GM12872 (cell line): ENCODE results near the gene TTC7B.

ENCODE experiments used
- TF ChIP-seq, protein P1 (sequence below): IDR thresholded peaks from 3 replicates; pipeline ENCODE4 v1.5.1; 2011; ENCODE audit warnings: low read depth, mild to moderate bottlenecking, low read length, moderate library complexity; ENCODE audit not compliant: insufficient read depth

Gene TTC7B

DNA sequence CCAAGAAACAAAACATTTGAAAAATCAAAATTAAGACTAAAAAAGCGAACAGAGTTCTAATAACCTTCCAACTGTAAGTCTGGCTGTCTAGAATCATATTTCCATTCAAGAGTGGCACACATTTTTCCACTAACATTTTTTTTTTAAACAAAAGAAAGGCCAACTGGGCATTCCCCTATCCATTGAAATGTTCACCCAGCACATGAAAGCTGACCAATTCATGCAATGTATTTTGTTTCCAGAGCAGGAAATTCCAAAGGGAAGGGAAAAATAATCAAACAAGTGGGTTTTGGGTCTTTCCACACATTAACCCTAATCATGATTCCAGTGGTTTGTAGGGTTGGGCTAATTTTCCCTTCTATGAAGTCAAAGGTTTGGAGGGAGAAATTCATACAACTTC, 212.9 kb downstream of the TTC7B start:
- TF ChIP-seq, protein P1, sequence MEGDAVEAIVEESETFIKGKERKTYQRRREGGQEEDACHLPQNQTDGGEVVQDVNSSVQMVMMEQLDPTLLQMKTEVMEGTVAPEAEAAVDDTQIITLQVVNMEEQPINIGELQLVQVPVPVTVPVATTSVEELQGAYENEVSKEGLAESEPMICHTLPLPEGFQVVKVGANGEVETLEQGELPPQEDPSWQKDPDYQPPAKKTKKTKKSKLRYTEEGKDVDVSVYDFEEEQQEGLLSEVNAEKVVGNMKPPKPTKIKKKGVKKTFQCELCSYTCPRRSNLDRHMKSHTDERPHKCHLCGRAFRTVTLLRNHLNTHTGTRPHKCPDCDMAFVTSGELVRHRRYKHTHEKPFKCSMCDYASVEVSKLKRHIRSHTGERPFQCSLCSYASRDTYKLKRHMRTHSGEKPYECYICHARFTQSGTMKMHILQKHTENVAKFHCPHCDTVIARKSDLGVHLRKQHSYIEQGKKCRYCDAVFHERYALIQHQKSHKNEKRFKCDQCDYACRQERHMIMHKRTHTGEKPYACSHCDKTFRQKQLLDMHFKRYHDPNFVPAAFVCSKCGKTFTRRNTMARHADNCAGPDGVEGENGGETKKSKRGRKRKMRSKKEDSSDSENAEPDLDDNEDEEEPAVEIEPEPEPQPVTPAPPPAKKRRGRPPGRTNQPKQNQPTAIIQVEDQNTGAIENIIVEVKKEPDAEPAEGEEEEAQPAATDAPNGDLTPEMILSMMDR, result no peak

DNA sequence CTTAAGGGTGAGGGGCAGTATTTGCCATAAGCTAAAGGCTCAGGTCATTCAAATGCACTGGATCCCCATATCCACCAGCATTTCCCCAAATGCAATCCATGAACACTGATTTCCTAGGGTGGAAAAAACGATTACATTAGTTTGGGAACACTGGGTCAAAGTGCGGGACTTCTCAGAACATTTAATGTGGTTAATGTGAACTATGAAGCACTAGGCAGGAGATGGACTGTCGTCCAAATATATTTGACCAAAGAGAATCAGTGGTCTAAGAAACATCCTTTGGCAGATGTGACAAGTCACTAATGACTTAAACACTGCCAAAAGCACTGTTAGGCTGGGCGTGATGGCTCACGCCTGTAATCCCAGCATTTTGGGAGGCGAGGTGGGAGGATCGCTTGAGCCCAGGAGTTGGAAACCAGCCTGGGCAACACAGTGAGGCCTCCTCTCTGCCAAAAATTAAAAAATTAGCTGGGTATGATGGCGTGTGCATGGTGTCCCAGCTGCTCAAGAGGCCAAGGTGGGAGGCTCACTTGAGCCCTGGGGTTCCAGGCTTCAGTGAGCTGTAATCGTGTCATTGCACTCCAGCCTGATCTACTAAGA, 214.0 kb downstream of the TTC7B start:
- TF ChIP-seq, protein P1, result no peak

DNA sequence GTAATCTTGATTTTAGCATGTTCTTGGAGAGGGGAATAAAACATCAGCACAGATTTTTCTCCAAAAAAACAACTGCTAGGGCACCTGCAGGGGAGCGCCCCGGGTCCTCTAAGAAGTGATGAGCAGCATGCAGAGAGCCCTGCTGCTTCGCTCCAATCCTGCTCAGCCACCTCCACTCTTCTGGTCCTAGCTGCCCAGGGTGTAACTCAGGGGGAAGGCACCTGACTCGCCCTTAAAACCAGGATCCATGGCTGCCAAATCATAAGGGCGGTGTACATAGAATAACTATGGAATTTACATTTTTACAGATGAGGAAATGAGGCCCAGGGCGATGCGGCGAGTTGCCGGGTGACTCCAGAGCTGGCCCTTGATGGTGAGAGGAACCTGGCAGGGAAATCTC, 214.7 kb downstream of the TTC7B start:
- TF ChIP-seq, protein P1, result no peak

DNA sequence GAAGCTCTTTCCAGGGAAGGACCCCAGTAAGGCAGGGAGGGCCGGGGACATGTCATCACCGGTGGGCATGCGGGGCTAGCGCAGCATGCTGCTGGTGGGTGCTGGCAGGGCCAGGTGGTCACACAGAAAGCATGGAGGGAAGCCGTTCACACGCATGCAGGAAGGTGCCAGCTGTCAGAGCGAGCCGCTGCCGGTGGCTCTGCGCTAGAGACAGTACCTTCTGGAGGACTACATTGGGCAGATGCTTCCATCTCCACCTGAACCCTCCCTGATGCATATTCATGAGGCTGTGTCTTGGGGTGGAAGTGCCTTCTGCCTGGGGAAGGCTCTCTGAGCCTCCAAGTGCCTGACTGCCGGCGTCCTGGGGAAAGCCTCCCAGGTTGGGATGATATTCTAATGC, 215.6 kb downstream of the TTC7B start:
- TF ChIP-seq, protein P1, result no peak

DNA sequence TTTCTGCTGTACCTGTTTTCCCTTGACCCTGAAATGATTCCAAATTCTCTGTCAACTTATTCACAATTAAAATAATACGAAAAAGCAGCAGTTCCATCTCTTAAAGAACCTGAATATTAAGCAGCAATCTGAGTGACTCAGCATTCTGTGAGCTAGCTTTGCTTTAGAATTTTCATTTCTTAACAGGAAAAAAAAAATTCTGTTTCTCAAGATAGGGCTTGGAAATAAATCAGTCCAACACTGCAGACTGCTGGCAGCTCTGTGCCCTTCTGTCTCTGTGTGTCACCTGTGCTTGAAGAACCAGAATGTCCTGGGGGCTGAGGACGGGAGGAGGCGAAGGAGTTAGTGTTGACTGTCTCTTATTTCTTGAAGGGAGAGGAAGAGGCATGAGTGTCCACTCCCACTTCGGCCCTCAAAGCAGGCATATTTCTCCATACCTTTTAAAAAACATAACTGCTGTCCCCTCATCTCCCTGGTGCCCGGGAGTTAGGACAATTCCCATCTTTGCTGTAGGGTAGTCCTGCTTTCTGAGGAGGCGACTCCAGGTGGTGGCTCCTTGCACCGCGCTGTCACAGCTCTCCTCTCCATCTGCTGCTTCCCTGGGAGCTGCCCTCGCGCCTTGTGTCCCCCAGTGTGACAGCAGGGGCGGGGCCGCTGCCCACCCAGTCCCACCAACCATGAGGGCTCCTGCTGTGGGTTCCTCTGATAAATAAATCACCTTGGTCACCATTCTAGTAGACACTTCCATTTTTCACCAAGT, 216.3 kb downstream of the TTC7B start:
- TF ChIP-seq, protein P1, result no peak

DNA sequence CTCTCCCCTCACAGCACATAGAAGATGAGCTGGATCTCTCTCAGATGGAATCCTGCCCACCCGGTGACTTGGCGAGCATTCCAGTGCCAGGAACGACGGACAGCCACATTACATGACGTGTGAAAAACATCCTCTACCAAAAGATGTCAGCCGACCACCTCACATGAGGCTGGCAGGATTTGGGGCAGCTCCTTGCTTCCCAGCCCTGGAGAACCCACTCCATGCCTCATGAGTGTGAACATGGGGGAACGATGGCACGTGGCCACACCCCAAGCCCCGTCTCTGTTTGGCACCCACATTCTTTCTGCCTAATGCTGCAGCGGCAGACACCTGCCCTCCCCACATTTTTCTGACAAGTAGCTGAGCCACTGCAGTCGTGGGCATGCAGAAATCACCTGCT, 216.9 kb downstream of the TTC7B start:
- TF ChIP-seq, protein P1, result no peak

DNA sequence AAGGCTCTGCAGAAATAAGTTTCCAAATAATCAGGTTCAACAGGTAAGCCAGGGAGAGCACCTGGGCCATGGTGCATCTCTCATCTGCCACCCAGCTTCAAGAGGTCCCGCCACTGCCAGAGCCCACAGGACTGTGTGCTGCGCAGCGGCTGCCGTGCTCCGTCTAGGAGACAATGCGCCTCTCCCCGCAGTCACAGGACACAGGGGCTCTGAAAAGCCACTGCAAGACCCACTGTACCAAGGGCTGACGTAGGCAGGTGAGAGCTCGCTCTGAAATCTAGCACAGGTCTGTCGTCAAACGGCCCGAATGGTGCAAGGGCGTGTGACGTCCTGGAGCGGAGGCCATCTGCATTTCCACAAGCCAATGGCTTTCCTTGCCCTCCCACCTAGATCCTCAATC, 218.3 kb downstream of the TTC7B start:
- TF ChIP-seq, protein P1, result no peak
